Neural progenitor cell (in vitro differentiated cells): ENCODE data around the gene PHF2.

Experiments
- EZH2 ChIP-seq: fragments of 200-600 bp; sonication (generic); IDR thresholded peaks from 2 replicates; pipeline ENCODE4 v1.6.1; 2017; ENCODE audit warnings: antibody characterized with exemption, mild to moderate bottlenecking, moderate library complexity
- TF ChIP-seq, protein P1 (sequence below): fragments of 200-600 bp; sonication (generic); IDR thresholded peaks from 2 replicates; pipeline ENCODE4 v1.5.1; 2017; ENCODE audit warnings: antibody characterized with exemption, mild to moderate bottlenecking

DNA sequence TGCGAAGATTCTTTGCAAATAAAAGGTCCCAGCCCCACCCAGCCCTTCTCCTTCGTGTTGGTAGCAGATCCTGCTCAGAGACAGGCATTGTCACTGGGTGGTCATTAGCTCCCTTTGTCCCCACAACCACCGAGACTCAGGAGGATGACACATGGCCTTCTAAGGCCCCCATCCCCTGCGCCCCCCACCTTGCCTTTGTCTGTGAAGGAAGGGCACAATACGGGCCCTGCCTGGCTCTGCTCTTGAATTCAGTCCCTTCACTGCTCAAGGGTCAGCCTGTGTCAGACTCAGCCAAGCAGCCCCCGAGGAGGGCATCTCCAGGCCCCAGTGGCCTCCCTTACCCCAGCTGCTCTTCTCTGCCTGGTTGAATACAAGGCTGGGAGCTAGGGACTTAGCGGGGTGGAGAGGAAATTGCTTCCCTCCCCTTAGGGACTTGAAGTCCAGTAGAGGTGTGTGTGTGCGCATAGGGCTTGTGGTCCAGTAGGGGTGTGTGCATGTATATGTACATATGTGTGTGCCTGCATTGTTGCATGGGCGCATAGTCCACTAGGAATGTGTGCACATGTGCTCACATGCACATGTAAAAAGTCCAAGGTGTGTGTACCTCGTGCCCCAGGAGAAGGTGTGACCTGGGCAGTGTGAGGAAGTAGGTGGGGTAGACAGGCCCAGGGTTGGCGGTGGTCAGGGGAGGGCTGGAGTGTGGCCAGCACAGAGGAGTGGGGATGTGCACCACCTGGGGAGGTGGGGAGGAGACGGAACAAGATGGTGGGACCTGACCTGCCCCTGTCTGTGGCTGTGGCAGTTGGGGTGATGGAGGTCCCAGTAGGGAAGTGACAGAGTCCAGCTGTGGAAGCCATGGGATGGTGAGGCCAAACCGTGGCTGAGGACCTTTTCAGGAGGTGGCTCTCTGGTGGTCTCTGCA, 59.1 kb downstream of the PHF2 start:
- TF ChIP-seq, protein P1, sequence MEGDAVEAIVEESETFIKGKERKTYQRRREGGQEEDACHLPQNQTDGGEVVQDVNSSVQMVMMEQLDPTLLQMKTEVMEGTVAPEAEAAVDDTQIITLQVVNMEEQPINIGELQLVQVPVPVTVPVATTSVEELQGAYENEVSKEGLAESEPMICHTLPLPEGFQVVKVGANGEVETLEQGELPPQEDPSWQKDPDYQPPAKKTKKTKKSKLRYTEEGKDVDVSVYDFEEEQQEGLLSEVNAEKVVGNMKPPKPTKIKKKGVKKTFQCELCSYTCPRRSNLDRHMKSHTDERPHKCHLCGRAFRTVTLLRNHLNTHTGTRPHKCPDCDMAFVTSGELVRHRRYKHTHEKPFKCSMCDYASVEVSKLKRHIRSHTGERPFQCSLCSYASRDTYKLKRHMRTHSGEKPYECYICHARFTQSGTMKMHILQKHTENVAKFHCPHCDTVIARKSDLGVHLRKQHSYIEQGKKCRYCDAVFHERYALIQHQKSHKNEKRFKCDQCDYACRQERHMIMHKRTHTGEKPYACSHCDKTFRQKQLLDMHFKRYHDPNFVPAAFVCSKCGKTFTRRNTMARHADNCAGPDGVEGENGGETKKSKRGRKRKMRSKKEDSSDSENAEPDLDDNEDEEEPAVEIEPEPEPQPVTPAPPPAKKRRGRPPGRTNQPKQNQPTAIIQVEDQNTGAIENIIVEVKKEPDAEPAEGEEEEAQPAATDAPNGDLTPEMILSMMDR = no peak
- no peak for TF ChIP-seq EZH2
